Esophagus (tissue), 2 donors: ENCODE results near the gene RAB31. TPM values are rescaled to one million over a fixed set of nuclear protein-coding genes. Genes with fewer than 3 reads are reported as not detected.

Source experiments
- H3K27ac ChIP-seq, 2 donors: one replicate each; pipeline ENCODE4 v1.5.1; 2013; ENCODE audit warnings: low read depth in 2 of 2, mild to moderate bottlenecking in 2 of 2, inconsistent platforms in 1 of 2, low read length in 1 of 2, moderate library complexity in 1 of 2
- H3K27me3 ChIP-seq, 2 donors: one replicate each; pipeline ENCODE4 v1.6.1; 2013; ENCODE audit warnings: low read length in 2 of 2, control low read depth in 1 of 2, mild to moderate bottlenecking in 1 of 2; ENCODE audit not compliant: insufficient read depth in 2 of 2, control insufficient read depth in 1 of 2
- H3K36me3 ChIP-seq, 2 donors: one replicate each; pipeline ENCODE4 v1.6.1; 2013; ENCODE audit warnings: low read length in 1 of 2; ENCODE audit not compliant: control insufficient read depth in 2 of 2, insufficient read depth in 2 of 2
- H3K4me1 ChIP-seq, 2 donors: one replicate each; pipeline ENCODE4 v1.6.1; 2013; ENCODE audit warnings: low read length in 1 of 2; ENCODE audit not compliant: control insufficient read depth in 2 of 2, insufficient read depth in 2 of 2
- H3K4me3 ChIP-seq, 2 donors: one replicate each; pipeline ENCODE4 v1.5.1; 2013; ENCODE audit warnings: low read length in 2 of 2, mild to moderate bottlenecking in 2 of 2, low read depth in 1 of 2, moderate library complexity in 1 of 2
- H3K9me3 ChIP-seq, 2 donors: one replicate each; pipeline ENCODE4 v1.6.1; 2013; ENCODE audit warnings: mild to moderate bottlenecking in 2 of 2, low read depth in 1 of 2, low read length in 1 of 2, moderate library complexity in 1 of 2; ENCODE audit not compliant: control insufficient read depth in 2 of 2, insufficient read depth in 1 of 2
- WGBS, 2 donors: extraction: QIAGEN DNeasy Blood & Tissue Kit; methylation state at CpG; one replicate each; pipeline ENCODE4 v1.1.7; 2013; 5-methylcytosine and 5-hydroxymethylcytosine counted together
- polyA plus RNA-seq, 2 donors: library from polyadenylated mRNA; stranded (reverse); fragments of 200-250 nt; gene quantifications; one replicate each; pipeline ENCODE4 v1.2.3, GENCODE V29; 2013
- donor health status: healthy with polysubstance abuse.
- donor health status: Bipolar disorder and iron deficiency.

The RAB31 gene
- polyA plus RNA-seq, 2 donors = 10.7 to 17.5 TPM

DNA sequence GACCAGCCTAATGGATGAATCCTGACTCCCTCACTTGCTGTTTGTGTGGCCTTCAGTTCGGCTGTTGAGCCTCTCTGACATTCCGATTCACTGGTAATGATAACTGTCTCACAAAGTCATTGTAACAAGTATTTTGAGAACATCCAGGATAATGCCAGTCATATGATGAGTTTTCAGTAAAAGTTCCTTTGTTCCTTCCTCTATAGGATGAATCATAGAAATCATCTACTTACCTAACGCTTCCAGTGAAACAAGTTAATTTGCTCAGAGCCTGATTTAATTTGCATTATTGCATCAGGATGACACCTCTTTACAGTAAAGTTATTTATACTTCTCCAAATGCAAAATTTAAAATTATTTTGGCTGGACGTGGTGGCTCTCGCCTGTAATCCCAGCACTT, 32.0 kb downstream of the RAB31 start:
- peaks cover 2 to 16% of the 10 kb centered on the region in 2 donors for H3K4me1 ChIP-seq
- H3K27me3 ChIP-seq = no peaks in the 10 kb centered on the region
- WGBS, 2 donors = 65 to 70% methylated on average over 5 of the region's 5 CpGs
- H3K4me3 ChIP-seq = no peak overlapping the region
- peaks cover 0 to 2% of the 10 kb centered on the region in 2 donors for H3K36me3 ChIP-seq
- no peak overlapping the region for H3K27ac ChIP-seq
- no peaks in the 10 kb centered on the region for H3K9me3 ChIP-seq

DNA sequence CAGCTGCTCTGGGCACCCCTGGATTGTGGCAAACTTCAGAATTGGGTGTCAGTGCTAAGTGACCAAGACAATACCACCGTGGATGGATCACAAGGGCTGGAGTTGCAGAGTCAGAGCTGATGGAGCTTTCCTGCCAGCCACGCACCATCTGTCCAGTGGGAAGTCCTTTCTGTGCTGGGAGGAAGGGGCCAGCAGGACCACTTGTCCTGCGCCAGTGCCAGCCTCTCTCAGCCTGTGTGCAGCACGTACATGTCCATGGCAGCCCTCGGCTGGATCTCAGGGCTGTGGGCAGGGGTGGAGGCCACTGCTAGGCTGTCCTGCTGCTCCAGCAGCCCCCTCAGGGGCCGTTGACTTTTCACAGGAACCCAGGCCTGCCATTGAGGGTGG, 33.3 kb downstream of the RAB31 start:
- Histone ChIP-seq H3K9me3 (no peaks in the 10 kb centered on the region), H3K27me3 (no peaks in the 10 kb centered on the region), H3K36me3 (peaks cover 0 to 2% of the 10 kb centered on the region in 2 donors), H3K4me3 (no peak overlapping the region), H3K27ac (peak overlapping the region in 1 of 2 donors; percentile 38), H3K4me1 (peaks cover 2 to 16% of the 10 kb centered on the region in 2 donors)
- 85 to 91% methylated on average over 6 of the region's 6 CpGs for WGBS, 2 donors

GRCh38 chr18:9741793-9742523, 33.9 kb downstream of the RAB31 start:
- H3K27ac ChIP-seq = peak overlapping the region in 1 of 2 donors; percentile 79
- no peaks in the 10 kb centered on the region for H3K9me3 ChIP-seq
- H3K36me3 ChIP-seq = peaks cover 0 to 2% of the 10 kb centered on the region in 2 donors
- no peak overlapping the region for H3K4me3 ChIP-seq
- H3K27me3 ChIP-seq = no peaks in the 10 kb centered on the region
- WGBS, 2 donors = 72 to 77% methylated on average over 20 of the region's 20 CpGs
- H3K4me1 ChIP-seq = peaks cover 2 to 16% of the 10 kb centered on the region in 2 donors

GRCh38 chr18:9742524-9743131, 34.5 kb downstream of the RAB31 start:
- Histone ChIP-seq H3K4me3 (peak overlapping the region in 1 of 2 donors; percentile 20), H3K9me3 (no peaks in the 10 kb centered on the region), H3K27ac (peak overlapping the region; percentile 46 to 79), H3K4me1 (peaks cover 2 to 16% of the 10 kb centered on the region in 2 donors), H3K27me3 (no peaks in the 10 kb centered on the region), H3K36me3 (peaks cover 0 to 2% of the 10 kb centered on the region in 2 donors)
- WGBS, 2 donors = 13 to 24% methylated on average over 8 of the region's 8 CpGs

GRCh38 chr18:9743200-9744016, 35.3 kb downstream of the RAB31 start:
- Histone ChIP-seq H3K27ac (peak overlapping the region; percentile 63 to 85), H3K36me3 (peaks cover 0 to 2% of the 10 kb centered on the region in 2 donors), H3K9me3 (no peaks in the 10 kb centered on the region), H3K4me1 (peaks cover 2 to 16% of the 10 kb centered on the region in 2 donors), H3K27me3 (no peaks in the 10 kb centered on the region), H3K4me3 (peak overlapping the region in 1 of 2 donors; percentile 20)
- WGBS, 2 donors = 54 to 62% methylated on average over 11 of the region's 11 CpGs

DNA sequence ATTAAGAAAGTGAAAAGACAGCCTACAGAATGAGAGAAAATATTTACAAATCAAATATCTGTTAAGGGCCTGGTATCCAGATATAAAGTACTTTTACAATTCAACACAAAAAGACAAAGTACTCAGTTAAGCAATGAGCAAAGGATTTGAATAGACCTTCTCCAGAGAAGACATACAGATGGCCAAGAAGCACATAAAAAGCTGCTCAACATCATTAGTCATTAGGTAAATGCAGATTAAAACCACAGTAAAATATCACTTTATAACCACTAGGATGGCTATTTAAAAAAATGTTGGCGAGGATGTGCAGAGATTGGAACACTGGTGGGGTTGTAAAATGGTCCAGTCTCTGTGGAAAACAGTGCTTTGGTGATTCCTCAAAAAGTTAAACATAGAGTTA, 38.9 kb downstream of the RAB31 start:
- Histone ChIP-seq H3K4me1 (peaks cover 2 to 7% of the 10 kb centered on the region in 2 donors), H3K27me3 (no peaks in the 10 kb centered on the region), H3K36me3 (no peaks in the 10 kb centered on the region), H3K4me3 (no peak overlapping the region), H3K27ac (no peak overlapping the region), H3K9me3 (no peaks in the 10 kb centered on the region)
- WGBS, 2 donors = 84 to 92% methylated on average over 1 of the region's 1 CpG

DNA sequence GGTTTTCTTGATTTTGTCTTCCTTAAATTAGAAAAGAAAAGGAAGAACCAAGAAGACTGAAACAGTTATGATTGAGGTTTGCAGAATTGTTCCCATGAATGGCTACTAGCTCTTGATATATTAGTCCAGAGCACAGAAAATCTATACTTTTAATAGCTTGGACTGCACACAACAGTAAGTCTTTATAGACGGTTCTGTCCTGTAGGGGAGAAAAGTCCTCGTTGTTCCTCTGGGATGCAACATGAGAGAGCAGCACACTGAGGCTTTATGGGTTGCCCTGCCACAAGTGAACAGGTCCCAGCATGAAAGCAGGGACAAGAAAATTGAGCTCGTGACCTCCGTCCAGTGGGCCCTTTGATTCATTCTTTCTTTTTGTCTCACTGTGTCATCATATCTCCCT, 41.5 kb downstream of the RAB31 start:
- Histone ChIP-seq H3K27ac (no peak overlapping the region), H3K9me3 (no peaks in the 10 kb centered on the region), H3K36me3 (no peaks in the 10 kb centered on the region), H3K27me3 (no peaks in the 10 kb centered on the region), H3K4me3 (no peak overlapping the region), H3K4me1 (no peaks in the 10 kb centered on the region)
- WGBS, 2 donors = 75 to 85% methylated on average over 4 of the region's 4 CpGs

GRCh38 chr18:9750112-9750511, 42.0 kb downstream of the RAB31 start:
- no peak overlapping the region for H3K27ac ChIP-seq
- WGBS, 2 donors = 85 to 87% methylated on average over 12 of the region's 12 CpGs
- no peaks in the 10 kb centered on the region for H3K27me3 ChIP-seq
- H3K4me3 ChIP-seq = no peak overlapping the region
- H3K36me3 ChIP-seq = no peaks in the 10 kb centered on the region
- H3K4me1 ChIP-seq = no peaks in the 10 kb centered on the region
- H3K9me3 ChIP-seq = no peaks in the 10 kb centered on the region

DNA sequence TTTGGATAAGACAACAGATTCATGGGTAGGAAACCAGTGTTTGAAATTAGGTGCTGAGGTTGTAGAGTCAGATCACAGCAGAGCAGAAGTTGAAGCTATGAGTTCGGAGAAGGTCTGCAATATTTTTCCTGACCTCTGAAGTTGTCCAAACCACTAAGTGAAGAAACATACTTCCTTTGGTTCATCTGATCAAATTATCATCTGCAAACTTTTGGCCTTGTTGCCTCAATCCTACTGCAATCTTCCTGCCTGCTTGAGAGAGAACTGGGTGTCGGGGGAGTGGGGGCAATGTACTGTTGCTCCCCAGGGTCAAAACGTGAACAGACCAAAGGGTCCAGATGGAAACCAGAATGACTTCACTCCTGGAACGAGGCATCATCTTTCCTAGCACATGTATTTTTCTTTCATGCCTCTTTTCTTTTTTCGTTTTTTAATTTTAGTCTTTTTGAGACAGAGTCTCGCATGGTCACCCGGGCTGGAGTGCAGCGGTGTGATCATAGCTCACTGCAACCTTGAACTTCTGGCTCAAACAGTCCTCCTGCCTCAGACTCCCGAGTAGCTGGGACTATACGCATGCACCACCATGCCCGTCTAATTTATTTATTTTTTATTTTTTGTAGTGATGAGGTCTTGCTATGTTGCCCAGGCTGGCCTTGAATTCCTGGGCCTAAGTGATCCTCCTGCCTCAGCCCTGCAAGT, 42.7 kb downstream of the RAB31 start:
- Histone ChIP-seq H3K27ac (no peak overlapping the region), H3K9me3 (no peaks in the 10 kb centered on the region), H3K4me3 (no peak overlapping the region), H3K36me3 (no peaks in the 10 kb centered on the region), H3K27me3 (no peaks in the 10 kb centered on the region), H3K4me1 (no peaks in the 10 kb centered on the region)
- 86% methylated on average over 11 of the region's 11 CpGs for WGBS, 2 donors
